HCT116 (cell line): Measurements from ENCODE around the gene NKG7. TPM values are rescaled to one million over a fixed set of nuclear protein-coding genes. Genes with fewer than 3 reads are reported as not detected.

Source experiments
- ATAC-seq: fragments of 200-7000 bp; cut with Tn5 transposase; 2 replicates; pipeline ENCODE4 v1.9.1; 2020; ENCODE audit warnings: mild to moderate bottlenecking, moderate library complexity
- BruUV-seq: library from RNA; stranded (reverse); fragments of 400-500 nt; replicated peaks from 2 replicates; lab custom pipeline; 2021; lab: Mats Ljungman, UMichigan
- CTCF ChIA-PET: fragments of 300-600 bp; sonication (Branson Sonifier 250); formaldehyde crosslinking; loops from one replicate; lab custom pipeline; 2021; ENCODE audit warnings: antibody characterized with exemption; lab: Charles Lee
- POLR2A ChIA-PET: fragments of 300-600, 350-600 bp; sonication (Branson Sonifier 250); formaldehyde crosslinking; loops from one replicate; lab custom pipeline; 2021; ENCODE audit warnings: antibody characterized with exemption; lab: Charles Lee
- RAD21 ChIA-PET, 2 experiments: fragments of 300-600 bp; sonication (Branson Sonifier 250); formaldehyde crosslinking; loops; one replicate each; lab custom pipeline; 2023; ENCODE audit warnings: low total read pairs in 2 of 2; ENCODE audit not compliant: uncharacterized antibody in 2 of 2, unreplicated experiment in 2 of 2, low non-redundant PET in 1 of 2; lab: Charles Lee
- DNase-seq: peaks from one replicate; pipeline ENCODE4 v3.0.0-alpha.2; 2010; ENCODE audit warnings: low read depth, low spot score
- H2AFZ ChIP-seq: fragments of 200-600 bp; shearing (Covaris generic), sonication (generic); 2 replicates; pipeline ENCODE4 v1.6.1; 2017; ENCODE audit warnings: low read depth, mixed run types, mixed read lengths, antibody characterized with exemption, low read length; ENCODE audit not compliant: poor library complexity, severe bottlenecking
- H3K27ac ChIP-seq: 2 replicates; pipeline ENCODE4 v1.5.1; 2012; ENCODE audit warnings: low read depth, low read length
- H3K27me3 ChIP-seq: fragments of 200-600 bp; sonication (generic); 2 replicates; pipeline ENCODE4 v1.6.1; 2016; ENCODE audit warnings: mixed run types, low read length, mixed read lengths; ENCODE audit not compliant: insufficient read depth
- H3K36me3 ChIP-seq, 2 experiments: fragments of 200-500 bp in 1 of 2; fragments of 200-600 bp in 1 of 2; sonication (Bioruptor generic) in 1 of 2; sonication (generic) in 1 of 2; 2 replicates each; pipeline versions ENCODE4 v1.5.1 to v1.6.1; 2014 to 2016; ENCODE audit warnings: low read length in 2 of 2, inconsistent platforms in 1 of 2, mixed read lengths in 1 of 2, mixed run types in 1 of 2; ENCODE audit not compliant: insufficient read depth in 2 of 2, control insufficient read depth in 1 of 2
- H3K4me1 ChIP-seq, 2 experiments: fragments of 200-600 bp in 1 of 2; sonication (generic) in 1 of 2; 2 replicates each; pipeline versions ENCODE4 v1.5.1 to v1.6.1; 2012 to 2017; ENCODE audit warnings: low read length in 2 of 2, inconsistent platforms in 1 of 2, mild to moderate bottlenecking in 1 of 2, mixed read lengths in 1 of 2, mixed run types in 1 of 2, moderate library complexity in 1 of 2; ENCODE audit not compliant: insufficient read depth in 2 of 2, control insufficient read depth in 1 of 2
- H3K4me2 ChIP-seq: fragments of 200-600 bp; sonication (generic); 2 replicates; pipeline ENCODE4 v1.6.1; 2017; ENCODE audit warnings: mixed run types, low read length, mixed read lengths
- H3K4me3 ChIP-seq, 2 experiments: fragments of 200-600 bp in 1 of 2; sonication (generic) in 1 of 2; replicated peaks in 1 of 2; 2 replicates each; pipeline ENCODE4 v1.5.1; 2011 to 2016; ENCODE audit warnings: low read length in 2 of 2, control low read depth in 1 of 2, low read depth in 1 of 2, mild to moderate bottlenecking in 1 of 2, mixed read lengths in 1 of 2, mixed run types in 1 of 2
- H3K79me2 ChIP-seq: fragments of 200-600 bp; sonication (generic); 2 replicates; pipeline ENCODE4 v1.6.1; 2017; ENCODE audit warnings: mild to moderate bottlenecking, mixed run types, low read length, moderate library complexity, mixed read lengths; ENCODE audit not compliant: insufficient read depth
- H3K9ac ChIP-seq: fragments of 200-600 bp; sonication (generic); 2 replicates; pipeline ENCODE4 v1.6.1; 2016; ENCODE audit warnings: low read length, mixed read lengths
- H3K9me2 ChIP-seq: fragments of 200-600 bp; sonication (generic), shearing (Covaris generic); 2 replicates; pipeline ENCODE4 v1.6.1; 2017; ENCODE audit warnings: mixed run types, mild to moderate bottlenecking, moderate library complexity; ENCODE audit not compliant: insufficient read depth
- H3K9me3 ChIP-seq, 2 experiments: fragments of 200-500 bp in 1 of 2; fragments of 200-600 bp in 1 of 2; sonication (Bioruptor generic) in 1 of 2; sonication (generic) in 1 of 2; 2 replicates each; pipeline ENCODE4 v1.6.1; 2014 to 2017; ENCODE audit warnings: low read length in 2 of 2, mixed read lengths in 2 of 2, inconsistent platforms in 1 of 2, low read depth in 1 of 2, mild to moderate bottlenecking in 1 of 2, mixed run types in 1 of 2, moderate library complexity in 1 of 2; ENCODE audit not compliant: control insufficient read depth in 1 of 2, insufficient read depth in 1 of 2
- H4K20me1 ChIP-seq: fragments of 200-600 bp; sonication (generic), shearing (Covaris generic); 2 replicates; pipeline ENCODE4 v1.6.1; 2017; ENCODE audit warnings: mixed run types, mild to moderate bottlenecking, moderate library complexity; ENCODE audit not compliant: insufficient read depth
- ATF3 ChIP-seq: IDR thresholded peaks from 2 replicates; pipeline ENCODE4 v1.6.1; 2012
- CBX3 ChIP-seq: IDR thresholded peaks from 2 replicates; pipeline ENCODE4 v1.6.1; 2012; ENCODE audit warnings: low read depth
- CEBPB ChIP-seq: IDR thresholded peaks from 2 replicates; pipeline ENCODE4 v1.6.1; 2012; ENCODE audit warnings: low read depth
- CTCF ChIP-seq, 3 experiments: fragments of 200-600 bp in 1 of 3; sonication (generic) in 1 of 3; IDR thresholded peaks in 2 of 3; conservative IDR thresholded peaks in 1 of 3; 2 replicates each; pipeline ENCODE4 v1.5.1; 2012 to 2017; ENCODE audit warnings: low read depth in 2 of 3, low read length in 2 of 3, antibody characterized with exemption in 1 of 3, borderline replicate concordance in 1 of 3, control low read depth in 1 of 3, mild to moderate bottlenecking in 1 of 3, mixed read lengths in 1 of 3, mixed run types in 1 of 3, moderate library complexity in 1 of 3; ENCODE audit not compliant: insufficient read depth in 1 of 3
- EGR1 ChIP-seq: IDR thresholded peaks from 2 replicates; pipeline ENCODE4 v1.6.1; 2012; ENCODE audit warnings: low read depth
- ELF1 ChIP-seq: IDR thresholded peaks from 2 replicates; pipeline ENCODE4 v1.6.1; 2012; ENCODE audit warnings: low read depth, borderline replicate concordance
- EZH2 ChIP-seq: fragments of 200-600 bp; sonication (generic); IDR thresholded peaks from 2 replicates; pipeline ENCODE4 v1.6.1; 2017; ENCODE audit warnings: antibody characterized with exemption, mixed run types
- EZH2phosphoT487 ChIP-seq: fragments of 200-600 bp; IDR thresholded peaks from 2 replicates; pipeline ENCODE4 v1.6.1; 2018; ENCODE audit warnings: antibody characterized with exemption, borderline replicate concordance
- FOSL1 ChIP-seq: IDR thresholded peaks from 2 replicates; pipeline ENCODE4 v1.6.1; 2012; ENCODE audit warnings: low read depth
- JUND ChIP-seq: IDR thresholded peaks from 2 replicates; pipeline ENCODE4 v1.6.1; 2012
- MAX ChIP-seq: IDR thresholded peaks from 2 replicates; pipeline ENCODE4 v1.6.1; 2012
- POLR2A ChIP-seq: IDR thresholded peaks from 2 replicates; pipeline ENCODE4 v1.7.0; 2011; ENCODE audit warnings: borderline replicate concordance; ENCODE audit not compliant: insufficient read depth, insufficient read length; ENCODE audit errors: extremely low read depth
- POLR2AphosphoS5 ChIP-seq: IDR thresholded peaks from 2 replicates; pipeline ENCODE4 v1.6.1; 2011; ENCODE audit warnings: mild to moderate bottlenecking, low read depth, low read length, moderate library complexity
- RAD21 ChIP-seq: IDR thresholded peaks from 2 replicates; pipeline ENCODE4 v1.6.1; 2012; ENCODE audit warnings: low read depth, mild to moderate bottlenecking
- REST ChIP-seq: IDR thresholded peaks from 2 replicates; pipeline ENCODE4 v1.6.1; 2012; ENCODE audit warnings: low read depth
- SP1 ChIP-seq: IDR thresholded peaks from 2 replicates; pipeline ENCODE4 v1.6.1; 2012; ENCODE audit warnings: low read depth
- YY1 ChIP-seq: IDR thresholded peaks from 2 replicates; pipeline ENCODE4 v1.6.1; 2011; ENCODE audit warnings: low read length, low read depth, moderate library complexity, mild to moderate bottlenecking; ENCODE audit not compliant: insufficient replicate concordance; ENCODE audit errors: extremely low read depth
- ZBTB33 ChIP-seq: IDR thresholded peaks from 2 replicates; pipeline ENCODE4 v1.6.1; 2011; ENCODE audit warnings: mild to moderate bottlenecking, low read length, moderate library complexity; ENCODE audit not compliant: insufficient replicate concordance; ENCODE audit errors: extremely low read depth
- ZNF274 ChIP-seq: fragments of 200-500 bp; sonication (Bioruptor generic); IDR thresholded peaks from 2 replicates; pipeline ENCODE4 v1.6.1; 2014; ENCODE audit warnings: mild to moderate bottlenecking, low read depth, low read length, inconsistent platforms
- intact Hi-C: fragments of 100-400 bp; cut with micrococcal nuclease; formaldehyde crosslinking; loops from 2 replicates; pipeline ENCODE4 v1.10.0; 2022
- total RNA-seq: library from RNA; stranded (reverse); gene quantifications from one replicate; pipeline ENCODE4 v1.2.1, GENCODE V29; 2021; ENCODE audit not compliant: unreplicated experiment

Gene NKG7
- total RNA-seq, 1 experiment from 2014 or later = not detected

- Histone ChIP-seq H3K4me3 (no peak overlapping the region), H3K9me3 (no peaks in the 10 kb centered on the region), H3K9ac (no peak overlapping the region), H2AFZ (no peak overlapping the region), H3K27me3 (no peaks in the 10 kb centered on the region), H3K4me1 (peaks cover 0 to 30% of the 10 kb centered on the region in 2 experiments; a peak in 3 of 4 replicates), H3K9me2 (no peaks in the 10 kb centered on the region), H3K36me3 (peaks cover 3 to 8% of the 10 kb centered on the region in 2 experiments; a peak in 3 of 4 replicates), H3K79me2 (no peaks in the 10 kb centered on the region), H4K20me1 (no peaks in the 10 kb centered on the region), H3K27ac (no peak overlapping the region), H3K4me2 (no peak overlapping the region)
- no peak for DNase-seq
- POLR2A ChIA-PET = no interaction called here
- no peak for ATAC-seq
- RAD21 ChIA-PET = no interaction called here
- TF ChIP-seq RAD21 (no peak), CTCF (IDR thresholded peaks at IDR 0.05 in 2 of 3, conservative IDR thresholded peaks at IDR 0.05 in 1 of 3; ENCODE audit: borderline replicate concordance in 1 of 3, insufficient read depth in 1 of 3, low read depth in 2 of 3, low read length in 2 of 3) (no peak), EZH2phosphoT487 (no peak), MAX (no peak), EZH2 (no peak), REST (no peak), POLR2AphosphoS5 (no peak), CBX3 (no peak), POLR2A (no peak), ZNF274 (no peak), ZBTB33 (no peak), YY1 (no peak), ELF1 (no peak), SP1 (no peak), FOSL1 (no peak), CEBPB (no peak), ATF3 (no peak), EGR1 (no peak), JUND (no peak)
- intact Hi-C loops = no loop called here
- CTCF ChIA-PET = no interaction called here
- BruUV-seq = no TSS peak
Measured at GRCh38 chr19:51345076-51345620, 27.3 kb downstream of the NKG7 start.
